GM23338 (cell line): Measurements from ENCODE around the gene HDHD5.

Experiments
- EZH2 ChIP-seq: fragments of 200-600 bp; sonication (generic); IDR thresholded peaks from one replicate; pipeline ENCODE4 v1.8.0; 2017; ENCODE audit warnings: antibody characterized with exemption, mild to moderate bottlenecking, low read depth; ENCODE audit not compliant: unreplicated experiment
- EZH2phosphoT487 ChIP-seq: fragments of 200-600 bp; sonication (generic); IDR thresholded peaks from one replicate; pipeline ENCODE4 v1.8.1; 2018; ENCODE audit warnings: antibody characterized with exemption; ENCODE audit not compliant: unreplicated experiment
- JUNB ChIP-seq: IDR thresholded peaks from one replicate; pipeline ENCODE4 v1.6.1; 2016; ENCODE audit warnings: antibody characterized with exemption; ENCODE audit not compliant: unreplicated experiment
- POLR2AphosphoS5 ChIP-seq: IDR thresholded peaks from 2 replicates; pipeline ENCODE4 v1.6.1; 2016; ENCODE audit warnings: antibody characterized with exemption, low read depth
- STAT1 ChIP-seq: IDR thresholded peaks from one replicate; pipeline ENCODE4 v1.6.1; 2016; ENCODE audit warnings: antibody characterized with exemption; ENCODE audit not compliant: unreplicated experiment
- TF ChIP-seq, protein P1 (sequence below): IDR thresholded peaks from one replicate; pipeline ENCODE4 v1.6.1; 2018; ENCODE audit warnings: antibody characterized with exemption; ENCODE audit not compliant: unreplicated experiment
- TF ChIP-seq, protein P2 (sequence below), 2 experiments: fragments of 200-600 bp in 1 of 2; sonication (generic) in 1 of 2; conservative IDR thresholded peaks; 2 replicates each; pipeline versions ENCODE4 v1.5.1 to v1.6.1; 2016 to 2017; ENCODE audit warnings: antibody characterized with exemption in 2 of 2, low read depth in 2 of 2, mild to moderate bottlenecking in 2 of 2, moderate library complexity in 1 of 2
- TF ChIP-seq, protein P3 (sequence below): IDR thresholded peaks from 2 replicates; pipeline ENCODE4 v1.6.1; 2016; ENCODE audit warnings: antibody characterized with exemption

DNA sequence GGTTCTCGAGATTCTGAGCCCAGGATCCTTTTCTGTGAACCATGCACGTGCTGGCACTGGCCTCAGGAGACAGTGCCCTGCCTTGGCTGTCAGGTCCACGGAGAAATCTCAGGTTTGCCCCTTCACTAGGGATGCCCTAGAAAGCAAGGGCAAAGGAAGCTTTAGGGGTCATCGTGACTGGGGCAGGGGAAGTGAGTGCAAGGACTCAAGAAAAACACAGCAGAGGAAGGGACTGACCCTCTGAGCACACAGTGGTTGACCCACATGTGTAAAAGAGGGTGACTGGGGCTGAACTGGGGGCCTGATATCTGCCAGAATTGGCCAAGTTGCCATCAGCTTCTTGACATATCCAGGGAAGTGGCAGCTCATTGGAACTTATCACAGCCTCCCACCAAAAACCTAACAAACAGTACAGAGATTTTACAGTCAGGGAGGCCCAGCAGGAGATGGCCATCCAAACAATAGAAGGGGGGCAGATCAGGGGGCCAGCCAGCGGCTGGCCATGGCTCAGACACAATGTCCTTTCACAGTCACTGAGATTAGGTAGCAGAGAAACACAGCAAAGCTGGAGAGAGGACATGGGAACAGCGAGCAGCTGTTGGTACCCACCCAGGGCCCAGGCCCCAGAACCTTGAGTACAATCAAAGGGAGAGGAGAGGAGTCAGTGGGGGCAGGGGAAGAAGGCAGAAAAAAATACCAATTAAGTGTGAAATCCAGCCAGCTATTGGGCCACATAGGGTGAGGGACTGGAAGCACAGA, 42.3 kb downstream of the HDHD5 start:
- TF ChIP-seq, protein P1, sequence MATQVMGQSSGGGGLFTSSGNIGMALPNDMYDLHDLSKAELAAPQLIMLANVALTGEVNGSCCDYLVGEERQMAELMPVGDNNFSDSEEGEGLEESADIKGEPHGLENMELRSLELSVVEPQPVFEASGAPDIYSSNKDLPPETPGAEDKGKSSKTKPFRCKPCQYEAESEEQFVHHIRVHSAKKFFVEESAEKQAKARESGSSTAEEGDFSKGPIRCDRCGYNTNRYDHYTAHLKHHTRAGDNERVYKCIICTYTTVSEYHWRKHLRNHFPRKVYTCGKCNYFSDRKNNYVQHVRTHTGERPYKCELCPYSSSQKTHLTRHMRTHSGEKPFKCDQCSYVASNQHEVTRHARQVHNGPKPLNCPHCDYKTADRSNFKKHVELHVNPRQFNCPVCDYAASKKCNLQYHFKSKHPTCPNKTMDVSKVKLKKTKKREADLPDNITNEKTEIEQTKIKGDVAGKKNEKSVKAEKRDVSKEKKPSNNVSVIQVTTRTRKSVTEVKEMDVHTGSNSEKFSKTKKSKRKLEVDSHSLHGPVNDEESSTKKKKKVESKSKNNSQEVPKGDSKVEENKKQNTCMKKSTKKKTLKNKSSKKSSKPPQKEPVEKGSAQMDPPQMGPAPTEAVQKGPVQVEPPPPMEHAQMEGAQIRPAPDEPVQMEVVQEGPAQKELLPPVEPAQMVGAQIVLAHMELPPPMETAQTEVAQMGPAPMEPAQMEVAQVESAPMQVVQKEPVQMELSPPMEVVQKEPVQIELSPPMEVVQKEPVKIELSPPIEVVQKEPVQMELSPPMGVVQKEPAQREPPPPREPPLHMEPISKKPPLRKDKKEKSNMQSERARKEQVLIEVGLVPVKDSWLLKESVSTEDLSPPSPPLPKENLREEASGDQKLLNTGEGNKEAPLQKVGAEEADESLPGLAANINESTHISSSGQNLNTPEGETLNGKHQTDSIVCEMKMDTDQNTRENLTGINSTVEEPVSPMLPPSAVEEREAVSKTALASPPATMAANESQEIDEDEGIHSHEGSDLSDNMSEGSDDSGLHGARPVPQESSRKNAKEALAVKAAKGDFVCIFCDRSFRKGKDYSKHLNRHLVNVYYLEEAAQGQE: no peak
- TF ChIP-seq, protein P2, sequence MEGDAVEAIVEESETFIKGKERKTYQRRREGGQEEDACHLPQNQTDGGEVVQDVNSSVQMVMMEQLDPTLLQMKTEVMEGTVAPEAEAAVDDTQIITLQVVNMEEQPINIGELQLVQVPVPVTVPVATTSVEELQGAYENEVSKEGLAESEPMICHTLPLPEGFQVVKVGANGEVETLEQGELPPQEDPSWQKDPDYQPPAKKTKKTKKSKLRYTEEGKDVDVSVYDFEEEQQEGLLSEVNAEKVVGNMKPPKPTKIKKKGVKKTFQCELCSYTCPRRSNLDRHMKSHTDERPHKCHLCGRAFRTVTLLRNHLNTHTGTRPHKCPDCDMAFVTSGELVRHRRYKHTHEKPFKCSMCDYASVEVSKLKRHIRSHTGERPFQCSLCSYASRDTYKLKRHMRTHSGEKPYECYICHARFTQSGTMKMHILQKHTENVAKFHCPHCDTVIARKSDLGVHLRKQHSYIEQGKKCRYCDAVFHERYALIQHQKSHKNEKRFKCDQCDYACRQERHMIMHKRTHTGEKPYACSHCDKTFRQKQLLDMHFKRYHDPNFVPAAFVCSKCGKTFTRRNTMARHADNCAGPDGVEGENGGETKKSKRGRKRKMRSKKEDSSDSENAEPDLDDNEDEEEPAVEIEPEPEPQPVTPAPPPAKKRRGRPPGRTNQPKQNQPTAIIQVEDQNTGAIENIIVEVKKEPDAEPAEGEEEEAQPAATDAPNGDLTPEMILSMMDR (conservative IDR thresholded peaks at IDR 0.05; ENCODE audit: low read depth in 2 of 2): no peak
- TF ChIP-seq POLR2AphosphoS5 (no peak), EZH2 (no peak), JUNB (no peak), EZH2phosphoT487 (no peak), STAT1 (no peak)
- TF ChIP-seq, protein P3, sequence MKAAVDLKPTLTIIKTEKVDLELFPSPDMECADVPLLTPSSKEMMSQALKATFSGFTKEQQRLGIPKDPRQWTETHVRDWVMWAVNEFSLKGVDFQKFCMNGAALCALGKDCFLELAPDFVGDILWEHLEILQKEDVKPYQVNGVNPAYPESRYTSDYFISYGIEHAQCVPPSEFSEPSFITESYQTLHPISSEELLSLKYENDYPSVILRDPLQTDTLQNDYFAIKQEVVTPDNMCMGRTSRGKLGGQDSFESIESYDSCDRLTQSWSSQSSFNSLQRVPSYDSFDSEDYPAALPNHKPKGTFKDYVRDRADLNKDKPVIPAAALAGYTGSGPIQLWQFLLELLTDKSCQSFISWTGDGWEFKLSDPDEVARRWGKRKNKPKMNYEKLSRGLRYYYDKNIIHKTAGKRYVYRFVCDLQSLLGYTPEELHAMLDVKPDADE: no peak
